Panc1 (cell line): ENCODE results near the gene LYSMD3.

Experiments
- POLR2AphosphoS5 ChIP-seq: IDR thresholded peaks from 2 replicates; pipeline ENCODE4 v1.6.1; 2012; ENCODE audit warnings: mild to moderate bottlenecking, low read depth, low read length, moderate library complexity
- TCF7L2 ChIP-seq: IDR thresholded peaks from 2 replicates; pipeline ENCODE4 v1.6.1; 2011; ENCODE audit warnings: mild to moderate bottlenecking, low read depth, low read length, inconsistent platforms
- TF ChIP-seq, protein P1 (sequence below): fragments of 450-650 bp; IDR thresholded peaks from 2 replicates; pipeline ENCODE4 v1.5.1; 2017; ENCODE audit warnings: mild to moderate bottlenecking
- TF ChIP-seq, protein P2 (sequence below), 2 experiments: IDR thresholded peaks; 2 replicates each; pipeline ENCODE4 v1.6.1; 2011 to 2012; ENCODE audit warnings: low read depth in 2 of 2, control low read depth in 1 of 2, low read length in 1 of 2, mild to moderate bottlenecking in 1 of 2, moderate library complexity in 1 of 2; ENCODE audit not compliant: insufficient read depth in 1 of 2

- TF ChIP-seq, protein P1, sequence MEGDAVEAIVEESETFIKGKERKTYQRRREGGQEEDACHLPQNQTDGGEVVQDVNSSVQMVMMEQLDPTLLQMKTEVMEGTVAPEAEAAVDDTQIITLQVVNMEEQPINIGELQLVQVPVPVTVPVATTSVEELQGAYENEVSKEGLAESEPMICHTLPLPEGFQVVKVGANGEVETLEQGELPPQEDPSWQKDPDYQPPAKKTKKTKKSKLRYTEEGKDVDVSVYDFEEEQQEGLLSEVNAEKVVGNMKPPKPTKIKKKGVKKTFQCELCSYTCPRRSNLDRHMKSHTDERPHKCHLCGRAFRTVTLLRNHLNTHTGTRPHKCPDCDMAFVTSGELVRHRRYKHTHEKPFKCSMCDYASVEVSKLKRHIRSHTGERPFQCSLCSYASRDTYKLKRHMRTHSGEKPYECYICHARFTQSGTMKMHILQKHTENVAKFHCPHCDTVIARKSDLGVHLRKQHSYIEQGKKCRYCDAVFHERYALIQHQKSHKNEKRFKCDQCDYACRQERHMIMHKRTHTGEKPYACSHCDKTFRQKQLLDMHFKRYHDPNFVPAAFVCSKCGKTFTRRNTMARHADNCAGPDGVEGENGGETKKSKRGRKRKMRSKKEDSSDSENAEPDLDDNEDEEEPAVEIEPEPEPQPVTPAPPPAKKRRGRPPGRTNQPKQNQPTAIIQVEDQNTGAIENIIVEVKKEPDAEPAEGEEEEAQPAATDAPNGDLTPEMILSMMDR: no peak
- TF ChIP-seq TCF7L2 (no peak), POLR2AphosphoS5 (no peak)
- TF ChIP-seq, protein P2, sequence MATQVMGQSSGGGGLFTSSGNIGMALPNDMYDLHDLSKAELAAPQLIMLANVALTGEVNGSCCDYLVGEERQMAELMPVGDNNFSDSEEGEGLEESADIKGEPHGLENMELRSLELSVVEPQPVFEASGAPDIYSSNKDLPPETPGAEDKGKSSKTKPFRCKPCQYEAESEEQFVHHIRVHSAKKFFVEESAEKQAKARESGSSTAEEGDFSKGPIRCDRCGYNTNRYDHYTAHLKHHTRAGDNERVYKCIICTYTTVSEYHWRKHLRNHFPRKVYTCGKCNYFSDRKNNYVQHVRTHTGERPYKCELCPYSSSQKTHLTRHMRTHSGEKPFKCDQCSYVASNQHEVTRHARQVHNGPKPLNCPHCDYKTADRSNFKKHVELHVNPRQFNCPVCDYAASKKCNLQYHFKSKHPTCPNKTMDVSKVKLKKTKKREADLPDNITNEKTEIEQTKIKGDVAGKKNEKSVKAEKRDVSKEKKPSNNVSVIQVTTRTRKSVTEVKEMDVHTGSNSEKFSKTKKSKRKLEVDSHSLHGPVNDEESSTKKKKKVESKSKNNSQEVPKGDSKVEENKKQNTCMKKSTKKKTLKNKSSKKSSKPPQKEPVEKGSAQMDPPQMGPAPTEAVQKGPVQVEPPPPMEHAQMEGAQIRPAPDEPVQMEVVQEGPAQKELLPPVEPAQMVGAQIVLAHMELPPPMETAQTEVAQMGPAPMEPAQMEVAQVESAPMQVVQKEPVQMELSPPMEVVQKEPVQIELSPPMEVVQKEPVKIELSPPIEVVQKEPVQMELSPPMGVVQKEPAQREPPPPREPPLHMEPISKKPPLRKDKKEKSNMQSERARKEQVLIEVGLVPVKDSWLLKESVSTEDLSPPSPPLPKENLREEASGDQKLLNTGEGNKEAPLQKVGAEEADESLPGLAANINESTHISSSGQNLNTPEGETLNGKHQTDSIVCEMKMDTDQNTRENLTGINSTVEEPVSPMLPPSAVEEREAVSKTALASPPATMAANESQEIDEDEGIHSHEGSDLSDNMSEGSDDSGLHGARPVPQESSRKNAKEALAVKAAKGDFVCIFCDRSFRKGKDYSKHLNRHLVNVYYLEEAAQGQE (IDR thresholded peaks at IDR 0.05; ENCODE audit: insufficient read depth in 1 of 2, low read depth in 2 of 2, low read length in 1 of 2): no peak
These were observed 25.1 kb upstream of the LYSMD3 start for GRCh38 chr5:90554358-90555006.
